H1 (cell line): ENCODE data around the gene RAB30. TPM values are rescaled to one million over a fixed set of nuclear protein-coding genes. Genes with fewer than 3 reads are reported as not detected.

Experiments
- CEBPB ChIP-seq: IDR thresholded peaks from 2 replicates; pipeline ENCODE4 v1.6.1; 2012; ENCODE audit warnings: low read depth, low read length
- EP300 ChIP-seq, 2 experiments: IDR thresholded peaks; 1 replicate in 1 of 2; 2 replicates in 1 of 2; pipeline ENCODE4 v1.6.1; 2011 to 2012; ENCODE audit warnings: low read depth in 2 of 2, low read length in 2 of 2, mild to moderate bottlenecking in 2 of 2, borderline replicate concordance in 1 of 2, inconsistent platforms in 1 of 2, moderate library complexity in 1 of 2
- MAFK ChIP-seq: IDR thresholded peaks from 2 replicates; pipeline ENCODE4 v1.6.1; 2012; ENCODE audit warnings: low read depth, mild to moderate bottlenecking, improper control_type of control experiment, low read length
- polyA plus RNA-seq, 7 experiments: library from polyadenylated mRNA; depleted of rRNA in 3 of 7; stranded (reverse) in 5 of 7; unstranded in 2 of 7; fragments of >200 nt in 5 of 7; fragments of 200-250 nt in 2 of 7; gene quantifications; 1 replicate in 5 of 7; 2 replicates in 1 of 7; 4 replicates in 1 of 7; pipeline versions ENCODE4 v1.2.1 to v1.2.3, GENCODE V29; 2011 to 2013; ENCODE audit warnings: missing spikeins in 2 of 7, mixed read lengths in 2 of 7
- total RNA-seq: library from RNA; stranded (reverse); fragmentation: NEBNext Ultra II Directional; extraction: Animal tissue kit (Norgen Biotek cat#: 25700); gene quantifications from 2 replicates; pipeline ENCODE4 v1.2.1, GENCODE V29; 2021

RAB30 gene
- total and polyA plus RNA-seq, 2 of the 8 experiments (the other 6 are each of a cell fraction or from before 2014, with no cell fraction given), result 1.6 to 11.7 TPM

- TF ChIP-seq CEBPB, result no peak
- TF ChIP-seq EP300 (IDR thresholded peaks at IDR 0.05; ENCODE audit: borderline replicate concordance in 1 of 2, low read depth in 2 of 2, low read length in 2 of 2), result no peak
- TF ChIP-seq MAFK, result no peak
These were observed 21.0 kb upstream of the RAB30 start (continued) for GRCh38 chr11:83092488-83093384.
